Activated CD4-positive, alpha-beta T cell treated with anti-CD3 and anti-CD28 coated beads, Interleukin-10, Interleukin-2, amounts not matched to agents 100 ng/mL and 50 ng/mL, durations not matched to agents 16 hours and 8 hours (primary cell): ENCODE data around the gene PPP3R1.
A peak's percentile ranks its signal among the peaks of the same experiment; 100 is the strongest.

Source experiments
- DNase-seq: peaks from one replicate; pipeline ENCODE4 v3.0.0-alpha.2; 2020

The PPP3R1 gene, protein sequence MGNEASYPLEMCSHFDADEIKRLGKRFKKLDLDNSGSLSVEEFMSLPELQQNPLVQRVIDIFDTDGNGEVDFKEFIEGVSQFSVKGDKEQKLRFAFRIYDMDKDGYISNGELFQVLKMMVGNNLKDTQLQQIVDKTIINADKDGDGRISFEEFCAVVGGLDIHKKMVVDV

DNA sequence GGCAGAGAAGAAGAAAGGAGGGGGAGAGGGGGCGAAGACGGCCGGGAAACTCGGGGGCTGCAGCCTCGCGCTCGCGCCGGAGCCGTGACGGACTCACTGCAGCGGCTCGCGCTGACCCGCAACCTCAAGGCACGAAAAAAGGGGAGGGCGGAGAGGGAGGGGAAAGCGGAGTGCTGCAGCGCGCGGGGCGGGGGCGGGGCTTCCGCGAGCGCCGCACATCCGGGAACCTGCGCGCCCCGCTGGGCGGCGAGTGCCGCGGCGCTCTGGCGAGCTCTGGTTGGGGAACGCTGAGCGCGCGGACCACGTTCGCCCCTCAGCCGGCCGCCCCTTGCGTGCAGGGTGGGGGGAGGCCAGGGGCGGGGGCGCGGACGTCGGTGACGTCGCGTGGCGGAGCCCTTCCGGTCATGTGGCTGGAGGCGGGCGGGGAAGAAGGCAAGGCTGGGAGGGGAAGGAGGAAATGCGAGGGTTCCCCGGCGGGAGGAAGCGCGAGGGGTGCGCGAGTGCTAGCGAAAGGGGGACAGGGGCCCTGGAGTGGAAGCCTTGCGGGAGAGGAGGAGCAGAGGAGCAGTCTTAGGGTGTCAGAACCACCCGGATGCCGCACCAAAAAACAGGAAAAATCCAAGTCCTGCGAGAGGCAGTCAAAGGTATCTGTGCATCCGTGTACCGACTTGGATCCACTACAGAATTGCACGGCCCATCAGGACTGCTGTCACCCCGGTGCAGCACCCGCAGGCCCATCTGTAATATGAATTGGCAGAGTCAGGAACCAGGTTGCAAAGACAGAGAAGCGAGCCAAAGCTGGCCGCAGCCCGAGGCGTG, at the start of gene PPP3R1:
Gene PPP3R1 (minus strand): TSS at position 133 of the 819 bp plus-strand sequence. CDS start 405 bp downstream, outside the sequence.
- DNase-seq = peak; percentile 97

DNA sequence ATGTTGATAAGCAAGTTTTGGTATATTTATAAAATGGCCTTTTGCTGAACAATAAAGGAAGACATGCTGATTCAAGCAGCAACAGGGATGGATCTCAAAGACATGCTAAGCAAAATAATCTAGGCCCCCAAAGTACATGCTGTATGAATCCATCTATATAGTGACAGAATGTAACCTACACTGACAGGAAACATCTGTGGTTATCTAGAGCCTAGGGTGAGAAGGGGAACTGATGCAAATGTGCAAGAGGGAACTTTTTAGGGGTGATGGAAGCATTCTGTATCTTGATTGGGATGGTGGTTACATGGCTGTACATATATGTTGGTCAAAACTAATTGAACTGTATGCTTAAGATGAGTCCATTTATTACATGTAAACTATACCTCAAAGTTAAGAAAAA, 43.2 kb upstream of the PPP3R1 start:
- no peak for DNase-seq

DNA sequence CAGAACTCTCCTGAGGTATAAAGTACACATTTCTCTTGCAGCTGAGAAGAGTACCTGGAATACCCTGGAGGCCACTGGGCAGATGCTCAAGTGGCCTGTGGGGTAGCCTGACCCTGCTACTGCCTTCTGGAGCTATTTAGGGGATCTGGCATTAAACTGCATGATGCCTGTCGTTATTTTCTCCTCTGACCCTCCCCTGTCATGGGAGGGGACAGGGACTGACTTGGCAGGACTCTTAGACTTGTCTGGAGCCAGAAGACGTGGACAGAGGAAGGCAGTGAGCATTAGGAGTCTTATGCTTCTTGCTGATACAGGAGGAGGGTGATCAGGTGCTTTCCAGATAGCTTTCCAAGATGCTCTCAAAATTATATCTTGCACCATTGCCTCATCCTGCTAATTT, 42.6 kb upstream of the PPP3R1 start:
- DNase-seq = no peak

DNA sequence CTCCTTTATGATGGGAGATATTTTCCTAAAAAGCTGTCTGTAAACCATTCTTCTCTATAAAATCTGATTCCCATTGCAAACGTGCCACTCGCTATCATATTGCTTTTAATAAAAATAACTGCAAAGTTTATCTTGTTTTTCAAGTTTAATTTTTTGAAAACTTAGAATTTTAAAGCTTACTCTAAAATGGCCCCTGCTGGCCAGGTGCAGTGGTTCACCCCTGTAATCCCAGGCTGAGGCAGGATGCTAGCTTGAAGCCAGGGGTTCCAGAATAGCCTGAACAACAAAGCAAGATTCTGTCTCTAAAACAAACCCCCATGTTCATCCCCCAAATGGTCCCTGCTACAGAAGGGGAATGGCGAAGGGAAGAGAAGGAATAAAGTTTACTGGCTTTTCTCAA, 41.9 kb upstream of the PPP3R1 start:
- DNase-seq = no peak

DNA sequence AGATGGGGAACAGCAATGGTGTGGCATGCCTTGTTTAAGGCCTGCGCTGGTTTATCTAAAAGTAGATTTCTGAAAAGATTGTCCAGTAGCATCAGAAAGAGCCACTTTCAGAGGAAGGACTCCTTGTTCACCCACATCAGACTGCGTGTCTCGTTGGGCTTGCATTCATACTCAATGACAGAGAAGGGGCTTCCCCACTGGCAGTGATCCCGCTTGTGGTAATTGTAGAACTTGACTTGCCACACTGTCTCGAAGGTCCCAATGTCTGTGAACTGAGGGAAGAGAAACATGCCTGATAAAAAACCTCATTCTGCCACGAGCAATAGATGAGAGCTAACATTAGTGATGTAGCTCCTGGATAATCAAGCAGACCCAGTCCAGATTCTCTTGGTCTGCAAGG, 41.4 kb upstream of the PPP3R1 start:
- no peak for DNase-seq

DNA sequence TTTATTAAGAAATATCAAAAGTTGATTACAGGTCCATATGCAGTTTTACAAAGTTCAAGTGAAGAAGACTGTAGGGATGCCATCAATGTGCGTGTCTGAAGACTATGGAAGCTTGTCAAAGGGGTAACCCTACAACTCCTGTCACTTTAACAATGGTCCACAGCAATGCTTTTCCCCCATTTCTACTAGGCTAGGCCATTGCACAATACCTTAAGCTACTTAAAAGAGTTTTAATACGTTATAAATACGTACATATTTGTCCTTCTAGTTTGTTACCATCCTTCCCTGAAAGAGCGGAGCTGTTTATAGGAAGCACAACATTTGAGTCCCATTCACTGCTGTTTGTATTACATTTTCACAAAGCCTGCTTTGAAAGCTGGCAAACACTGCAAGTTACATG, 40.7 kb upstream of the PPP3R1 start:
- DNase-seq = no peak

DNA sequence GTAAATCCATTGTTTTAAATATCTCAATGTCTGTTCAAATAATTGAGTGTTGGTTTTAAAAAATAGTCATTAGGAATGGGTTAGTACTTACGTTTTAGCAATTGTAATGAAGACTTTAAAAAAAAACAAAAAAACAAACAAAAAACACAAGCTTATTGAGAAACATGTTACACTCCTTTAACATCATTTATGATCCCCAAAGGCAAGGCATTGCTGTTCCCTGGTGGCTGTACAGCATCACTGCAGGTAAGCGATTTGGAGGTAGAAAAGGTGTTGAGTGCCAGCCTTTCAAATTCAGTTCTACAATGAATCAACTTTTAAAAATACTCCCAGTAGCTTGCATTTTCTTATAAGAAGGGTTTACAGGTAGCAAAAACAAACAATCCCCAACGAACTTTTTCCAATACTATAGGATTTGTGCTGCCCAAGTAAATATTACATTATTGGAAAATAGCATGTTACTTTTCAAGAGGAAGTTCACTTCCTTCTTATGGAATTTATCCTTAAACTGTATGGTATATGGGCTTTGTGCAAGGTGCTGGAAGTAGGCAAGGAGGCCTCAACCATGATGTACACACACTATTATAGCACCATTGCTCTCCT, 39.9 kb upstream of the PPP3R1 start:
- peak; percentile 45 for DNase-seq

DNA sequence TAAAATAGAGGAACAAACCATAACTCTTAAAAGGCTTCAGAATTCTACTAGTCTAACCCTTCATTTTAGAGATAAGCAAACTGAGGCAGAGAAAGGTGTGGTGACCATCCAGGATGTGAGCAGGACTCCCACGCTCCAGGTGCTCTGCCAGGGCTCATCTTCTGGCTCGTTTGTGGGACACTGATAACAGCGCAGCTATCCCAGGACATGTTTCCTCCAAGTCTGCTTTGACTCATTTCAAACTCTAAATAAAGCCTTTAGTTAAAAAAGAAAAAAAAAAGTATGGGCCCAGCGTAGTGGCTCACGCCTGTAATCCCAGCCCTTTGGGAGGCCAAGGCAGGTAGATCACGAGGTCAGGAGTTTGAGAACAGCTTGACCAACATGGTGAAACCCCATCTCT, 39.0 kb upstream of the PPP3R1 start:
- no peak for DNase-seq

DNA sequence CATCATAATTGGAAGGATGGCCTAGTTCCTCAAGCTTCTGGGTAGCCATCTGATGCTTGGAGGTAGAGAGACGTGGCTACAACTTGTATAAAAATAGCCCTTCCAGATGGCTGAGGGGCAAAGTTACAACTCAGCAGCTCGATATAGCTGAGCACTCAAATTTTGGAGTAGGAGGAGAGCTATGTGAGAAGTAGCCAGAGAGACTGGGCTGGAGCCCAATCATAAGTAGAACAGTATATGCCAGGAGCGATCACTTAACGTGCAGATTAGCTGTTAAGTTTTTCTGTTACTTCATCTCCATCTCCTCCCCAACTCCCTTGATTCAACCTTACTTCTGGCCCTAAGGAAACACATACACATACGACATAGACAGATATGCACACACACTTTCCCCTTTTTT, 38.6 kb upstream of the PPP3R1 start:
- DNase-seq = no peak

DNA sequence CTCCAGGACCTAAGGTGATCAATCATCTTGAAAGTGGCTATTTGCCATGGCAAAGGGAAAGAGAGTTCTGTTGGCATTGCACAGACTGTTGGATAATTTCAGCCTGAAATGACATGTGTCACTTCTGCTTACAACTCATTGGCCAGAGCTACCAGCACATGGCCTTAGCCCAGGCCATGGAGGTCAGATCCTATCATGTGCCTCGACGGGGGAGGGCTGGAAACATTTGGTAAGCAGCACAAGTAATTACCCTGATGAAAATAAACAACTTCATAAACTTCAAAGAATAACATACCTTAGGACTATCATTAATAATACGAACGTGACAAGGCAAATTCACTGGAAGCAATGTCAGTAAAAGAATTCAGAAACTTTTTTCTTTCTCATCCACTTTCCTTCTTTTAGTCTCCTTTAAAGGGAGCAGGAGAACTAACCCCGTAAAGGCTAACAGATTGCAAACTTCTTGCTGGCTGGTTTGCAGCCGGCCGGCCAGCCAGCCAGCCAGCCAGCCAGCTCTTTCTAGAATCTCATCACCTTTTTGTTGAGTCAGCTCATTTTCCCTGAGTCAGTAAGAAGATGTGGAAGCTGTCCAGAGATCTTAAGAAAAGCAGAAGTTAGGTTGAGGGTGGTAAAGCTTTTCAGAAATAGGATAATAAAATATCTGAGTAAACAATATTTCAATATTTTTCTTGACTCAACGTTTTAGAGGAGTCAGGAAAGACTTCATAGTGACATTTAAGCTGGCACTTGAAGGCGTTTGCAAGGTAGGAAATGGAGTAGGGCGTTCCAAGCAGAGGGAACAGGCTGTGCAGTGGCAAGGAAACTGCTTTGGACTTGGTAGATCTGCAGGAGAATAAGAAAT, 35.5 kb upstream of the PPP3R1 start:
- DNase-seq = no peak

DNA sequence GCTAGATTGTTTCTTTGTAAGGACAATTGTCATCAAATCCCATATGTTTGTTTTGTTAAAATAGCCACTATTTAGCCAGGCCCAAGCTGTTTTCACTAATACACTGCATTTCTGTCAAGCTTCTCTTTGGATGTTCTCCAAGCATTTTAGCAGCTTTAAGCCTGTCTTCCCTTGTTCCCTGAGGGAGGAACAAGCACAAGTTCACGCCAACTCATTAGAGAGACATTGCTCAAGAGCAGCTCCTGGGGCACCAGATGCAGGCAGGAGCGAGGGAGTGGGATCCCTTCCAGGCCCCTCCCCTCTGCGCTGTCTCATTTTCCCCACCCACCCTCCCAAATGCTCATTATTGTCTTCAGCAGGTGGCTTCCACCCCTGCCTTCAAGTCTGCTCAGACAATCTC, 32.6 kb upstream of the PPP3R1 start:
- DNase-seq = no peak

DNA sequence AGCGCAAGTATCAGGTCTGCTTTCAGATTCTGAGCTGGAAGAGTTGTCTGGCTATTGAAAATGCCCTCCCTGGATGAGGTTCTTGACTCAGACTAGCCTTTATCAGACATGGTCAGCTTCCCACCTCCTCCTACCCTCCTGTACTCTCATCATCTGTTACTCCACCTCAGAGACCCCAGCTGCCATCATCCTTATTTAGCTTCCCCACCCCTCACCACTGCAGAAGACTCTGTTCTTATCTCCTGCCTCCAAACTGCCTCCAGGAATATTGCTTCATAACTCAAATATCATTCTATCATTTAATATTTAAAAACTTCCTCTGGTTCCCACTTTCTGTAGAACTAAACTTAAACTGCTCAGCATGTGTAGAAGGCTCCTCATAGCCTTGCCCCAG, 31.1 kb upstream of the PPP3R1 start:
- DNase-seq = no peak

DNA sequence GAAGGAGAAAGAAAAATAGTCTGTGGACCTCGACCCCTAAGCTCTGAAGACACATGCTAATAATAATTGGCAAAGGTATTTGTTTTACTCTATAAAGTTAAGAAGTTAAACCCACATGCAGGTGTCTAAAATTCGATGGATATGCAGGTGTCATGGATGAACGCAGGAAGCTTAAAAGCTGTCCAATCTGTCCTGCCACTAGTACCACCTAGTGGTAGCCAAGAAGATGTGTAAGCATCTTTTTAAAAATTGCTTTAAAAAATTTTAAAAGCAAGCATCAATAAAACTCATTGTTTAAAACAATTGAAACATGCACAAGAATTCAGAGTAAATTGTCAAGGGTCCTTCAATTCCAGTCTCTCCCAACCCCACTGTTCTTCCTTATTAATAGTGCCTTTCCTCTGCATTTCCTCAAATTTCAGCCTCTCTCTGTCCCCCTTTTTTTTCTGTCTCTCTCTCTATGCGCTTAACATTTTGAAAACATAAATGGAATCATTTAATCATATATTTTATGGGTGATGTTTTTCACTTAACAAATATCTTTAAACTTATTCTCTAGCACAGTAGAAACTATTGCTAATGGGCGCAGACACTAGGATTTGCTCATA, 30.6 kb upstream of the PPP3R1 start:
- DNase-seq = peak; percentile 47

DNA sequence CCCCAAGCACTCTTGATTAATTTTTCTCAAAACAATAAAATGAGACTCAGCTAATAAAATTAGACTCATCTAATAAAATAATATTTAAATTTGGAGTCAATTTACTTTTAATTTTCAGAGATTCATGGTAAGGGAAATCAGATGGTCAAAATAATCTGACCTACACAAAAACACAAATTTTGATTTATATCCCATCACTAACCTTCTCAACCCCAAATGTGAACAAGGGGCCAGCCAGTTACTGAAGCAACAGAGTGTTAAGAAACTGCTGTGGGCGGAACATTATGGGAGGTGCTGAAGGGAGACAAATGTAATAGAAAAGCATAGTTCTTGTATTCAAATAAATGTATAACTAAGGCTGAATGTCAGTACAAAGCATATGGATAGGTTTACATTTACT, 28.5 kb upstream of the PPP3R1 start:
- no peak for DNase-seq

DNA sequence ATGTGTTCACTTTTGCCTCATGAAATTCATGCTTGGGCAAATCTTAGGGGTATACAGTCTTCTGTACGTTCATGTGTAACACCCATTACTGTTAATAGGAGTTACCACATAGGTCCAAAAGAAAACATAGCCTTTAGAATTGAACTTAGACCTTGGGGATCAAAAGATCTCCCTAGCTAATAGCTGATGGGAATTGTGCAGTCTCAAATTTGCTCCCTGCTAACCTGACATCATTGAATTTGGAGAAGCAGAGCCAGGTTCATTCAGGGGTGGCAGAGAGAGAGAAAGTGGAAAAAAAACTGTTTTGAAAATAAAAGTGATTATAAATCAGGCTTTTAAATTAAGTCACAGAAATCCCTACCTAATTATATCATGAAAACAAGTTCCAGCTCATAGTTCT, 28.0 kb upstream of the PPP3R1 start:
- DNase-seq = no peak

DNA sequence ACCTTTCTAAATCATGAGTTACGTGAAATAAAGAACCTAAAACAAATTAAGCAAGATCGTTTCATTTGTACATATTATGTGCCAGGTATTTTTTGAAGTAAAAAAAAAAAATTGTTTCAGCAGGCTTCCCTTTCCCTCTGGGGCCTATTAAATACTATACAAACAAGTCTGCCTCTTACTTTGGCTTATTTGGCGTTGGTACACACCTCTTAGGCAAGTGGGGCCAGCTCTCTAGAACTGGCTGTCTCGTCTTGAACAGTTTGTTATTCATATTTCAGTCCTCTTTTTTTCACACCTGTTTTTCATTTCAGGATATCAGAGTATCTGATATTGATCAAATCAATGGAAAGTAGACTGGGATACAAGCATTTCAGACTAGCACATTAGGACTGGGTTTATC, 27.4 kb upstream of the PPP3R1 start:
- DNase-seq = no peak

DNA sequence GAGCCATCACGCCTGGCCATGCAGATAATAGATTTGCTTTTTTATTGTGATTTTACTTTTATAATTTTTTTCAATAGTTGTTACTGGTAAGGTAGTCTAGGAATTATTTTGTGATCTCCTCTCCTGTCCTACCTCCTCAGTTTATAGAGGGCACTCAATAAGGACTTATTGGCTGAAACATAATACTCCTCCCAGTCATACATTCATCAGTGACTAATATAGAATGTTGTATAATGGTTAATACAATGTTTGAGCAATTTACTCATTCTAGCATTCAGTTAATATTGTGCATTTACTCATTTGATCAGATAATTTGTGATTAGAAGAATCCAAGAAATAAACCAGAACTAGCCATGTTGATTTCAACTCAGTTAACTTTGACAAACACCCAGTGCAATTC, 25.8 kb upstream of the PPP3R1 start:
- no peak for DNase-seq

DNA sequence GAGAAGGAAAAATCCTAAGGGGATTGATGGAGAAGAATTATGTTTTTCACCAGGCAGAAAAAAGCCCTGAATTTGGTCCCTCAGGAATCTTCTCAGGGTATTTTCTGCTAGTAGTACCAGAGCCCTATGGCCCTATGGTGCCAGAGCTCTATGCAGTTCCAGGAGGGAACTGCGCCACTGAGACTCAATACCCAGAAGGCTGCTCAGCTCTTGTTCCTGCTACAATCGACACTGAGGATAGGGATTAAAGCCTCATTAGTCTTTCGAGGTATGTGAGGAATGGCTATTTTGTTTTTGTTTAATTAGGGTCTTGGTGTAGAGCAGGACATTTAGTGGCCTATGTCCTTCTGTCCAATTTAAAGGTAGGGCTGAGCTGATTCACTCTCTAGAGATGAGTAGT, 21.7 kb upstream of the PPP3R1 start:
- DNase-seq = no peak

DNA sequence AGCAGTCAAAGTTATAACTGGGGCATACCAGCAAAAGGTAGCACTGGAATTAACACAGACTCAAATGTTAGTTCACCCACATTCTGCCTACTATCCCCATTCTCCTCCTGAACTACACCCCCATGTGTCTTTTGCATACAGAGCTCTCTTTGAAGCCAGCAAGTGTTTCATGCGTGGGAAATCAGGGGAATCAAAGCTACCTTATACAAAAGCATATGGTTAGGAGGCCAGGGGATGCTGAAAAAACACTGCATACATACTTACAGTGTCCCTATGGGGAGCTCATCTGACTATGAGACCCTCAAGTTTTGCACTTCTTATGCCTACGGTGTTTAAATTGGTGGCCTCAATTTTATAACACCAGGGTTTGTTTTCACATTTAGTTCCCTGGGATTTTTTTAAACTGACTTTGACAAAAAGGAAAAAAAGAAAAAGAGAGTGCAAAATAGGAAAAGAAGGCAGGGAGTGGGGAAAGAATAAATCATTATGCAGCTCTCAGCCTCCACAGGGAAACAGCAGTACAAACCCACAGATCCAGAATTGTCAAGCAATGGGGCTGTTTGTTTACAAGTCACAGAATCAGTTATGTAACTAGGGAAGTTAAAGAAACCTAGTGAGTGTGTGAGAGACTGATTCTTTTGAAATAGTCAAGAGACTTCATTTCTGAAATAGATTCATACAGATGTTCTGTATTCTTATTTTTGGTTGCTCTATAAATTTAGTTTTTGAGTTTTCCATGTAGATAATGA, 20.1 kb upstream of the PPP3R1 start:
- no peak for DNase-seq

DNA sequence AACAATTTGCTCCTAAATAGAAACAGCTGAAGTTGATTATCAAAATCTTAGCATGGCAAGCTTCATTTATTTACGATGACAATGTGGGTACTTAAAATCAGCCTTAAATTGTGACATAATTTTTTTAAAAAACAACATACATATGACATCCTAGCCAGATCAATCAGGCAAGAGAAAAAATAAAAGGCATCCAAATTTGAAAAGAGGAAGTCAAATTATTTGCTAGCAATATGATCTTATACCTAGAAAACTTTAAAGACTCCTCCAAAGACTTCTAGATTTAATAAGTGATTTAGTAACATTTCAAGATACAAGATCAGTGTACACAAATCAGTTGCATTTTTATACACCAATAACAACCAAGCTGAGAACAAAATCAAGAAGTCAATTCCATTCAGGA, 14.3 kb upstream of the PPP3R1 start:
- no peak for DNase-seq

DNA sequence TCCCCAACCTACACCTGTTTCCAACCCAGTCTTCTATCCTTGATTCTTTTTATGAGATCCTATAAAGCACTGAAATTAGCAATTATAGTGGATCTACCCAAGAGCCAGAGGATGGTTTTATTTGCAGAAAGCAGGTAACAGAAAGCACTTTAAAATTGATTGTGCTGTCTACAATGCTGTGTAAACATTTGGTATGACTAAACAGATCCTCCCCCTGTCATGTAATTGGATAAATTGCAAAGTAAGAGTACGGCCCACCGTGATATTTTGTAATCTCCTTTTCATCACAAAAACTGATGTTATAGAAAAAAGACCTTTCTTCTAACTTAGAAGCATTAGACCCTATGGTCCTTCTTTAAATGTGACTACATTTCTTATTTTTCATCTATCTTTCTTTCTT, 11.3 kb upstream of the PPP3R1 start:
- no peak for DNase-seq

DNA sequence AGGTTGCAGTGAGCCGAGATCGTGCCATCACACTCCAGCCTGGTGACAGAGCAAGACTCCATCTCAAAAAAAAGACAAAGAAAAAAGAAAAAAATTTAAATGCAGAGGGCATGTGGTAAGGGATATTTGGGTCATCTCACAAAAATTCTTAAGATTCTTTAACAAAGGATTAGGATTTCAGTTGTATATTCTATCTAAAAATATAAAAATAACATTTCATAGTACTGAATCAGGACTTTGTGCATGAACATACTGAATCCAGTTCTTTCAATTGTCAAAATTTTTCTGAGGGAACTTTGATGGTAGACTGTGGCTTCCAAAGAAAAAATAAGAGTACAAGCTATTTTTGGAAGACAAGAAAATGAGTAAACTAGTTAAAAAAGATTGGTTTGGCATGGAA, 6.5 kb upstream of the PPP3R1 start:
- DNase-seq = no peak
